WI38 (cell line): ENCODE data around the gene RMDN3.

Experiments used
- H3K4me3 ChIP-seq: 2 replicates; pipeline ENCODE4 v1.5.1; 2011; ENCODE audit warnings: low read depth, mild to moderate bottlenecking, control low read depth, low read length
- CTCF ChIP-seq: IDR thresholded peaks from 2 replicates; pipeline ENCODE4 v1.5.1; 2012; ENCODE audit warnings: low read depth, mild to moderate bottlenecking, control low read depth, low read length

The RMDN3 gene

GRCh38 chr15:40793216-40793989 is 38.3 kb upstream of the RMDN3 start:
- 0 out of 2 replicates have a peak overlapping the region, but pooled peaks have one; percentile 18 for H3K4me3 ChIP-seq
- no peak for TF ChIP-seq CTCF

GRCh38 chr15:40792394-40792793 is 37.3 kb upstream of the RMDN3 start:
- TF ChIP-seq CTCF = no peak
- H3K4me3 ChIP-seq = no peak overlapping the region

- no peak for TF ChIP-seq CTCF
- H3K4me3 ChIP-seq = no peak overlapping the region
Observed at GRCh38 chr15:40790718-40791117, 35.7 kb upstream of the RMDN3 start.

- TF ChIP-seq CTCF = no peak
- H3K4me3 ChIP-seq = no peak overlapping the region
Observed at GRCh38 chr15:40789999-40790398, 34.9 kb upstream of the RMDN3 start.

- TF ChIP-seq CTCF = no peak
- no peak overlapping the region for H3K4me3 ChIP-seq
Observed at GRCh38 chr15:40789119-40789518, 34.1 kb upstream of the RMDN3 start.

GRCh38 chr15:40787991-40788390 is 32.9 kb upstream of the RMDN3 start:
- no peak overlapping the region for H3K4me3 ChIP-seq
- TF ChIP-seq CTCF = no peak

- no peak overlapping the region for H3K4me3 ChIP-seq
- TF ChIP-seq CTCF = no peak
Observed at GRCh38 chr15:40787344-40787841, 32.3 kb upstream of the RMDN3 start.
